ENCODE data around the gene TMEM141. TPM values are rescaled to one million over a fixed set of nuclear protein-coding genes. Genes with fewer than 3 reads are reported as not detected.

TMEM141 gene
- total and polyA plus RNA-seq, 10 of the 15 experiments (the other 5 are each of a cell fraction or from before 2014, with no cell fraction given): 7.8 to 48.6 (median 34.4) TPM

- TF ChIP-seq EP300 (IDR thresholded peaks at IDR 0.05; ENCODE audit: borderline replicate concordance in 1 of 2, control insufficient read depth in 1 of 2, low read depth in 2 of 2, low read length in 2 of 2): no peak
These were observed 47.4 kb downstream of the TMEM141 start (continued) for GRCh38 chr9:136838314-136839228.

GRCh38 chr9:136839229-136840139, 48.3 kb downstream of the TMEM141 start:
- H3K79me2 ChIP-seq (ENCODE audit: control insufficient read depth, insufficient read depth, low read length): no peaks in the 10 kb centered on the region
- POLR2A ChIA-PET: no interaction called here
- H3K27me3 ChIP-seq (replicated peaks in 1 of 2; ENCODE audit: control insufficient read depth in 2 of 2, insufficient read depth in 2 of 2, low read length in 1 of 2): no peaks in the 10 kb centered on the region
- ATAC-seq (no peak), DNase-seq (ENCODE audit: low read depth, low spot score) (no peak), FAIRE-seq (no peak)
- 87% methylated on average over 25 of the region's 36 CpGs for WGBS (ENCODE audit: insufficient coverage, insufficient replicate concordance, low lambda C conversion rate, missing lambda C conversion rate)
- no TSS peak for BruUV-seq (replicated peaks)
- CTCF ChIA-PET: interaction anchor here (0.6 kb wide), 1 partner anchor 88 kb away, joined by 3 read pairs; no protein-coding TSS in a partner anchor
- in situ Hi-C loops (cut with MboI): no loop called here
- intact Hi-C loops (cut with micrococcal nuclease; ENCODE audit: unreplicated experiment): no loop called here
- SMC1A ChIA-PET (ENCODE audit: uncharacterized antibody, unreplicated experiment): no interaction called here
- H3K9ac ChIP-seq (ENCODE audit: control insufficient read depth, insufficient read depth, low read length): no peak overlapping the region
- H2AFZ ChIP-seq (ENCODE audit: control insufficient read depth, low read depth, low read length): no peak overlapping the region
- no peak overlapping the region for H3K4me2 ChIP-seq (ENCODE audit: control insufficient read depth, insufficient read depth)
- peaks cover 6% of the 10 kb centered on the region; the same call in 1 of the 2 replicates for H3K4me1 ChIP-seq (ENCODE audit: control insufficient read depth, insufficient read depth, low read length)
- no peak overlapping the region for H3K4me3 ChIP-seq
- H3K9me3 ChIP-seq (replicated peaks; ENCODE audit: control insufficient read depth, insufficient read depth, low read length): no peaks in the 10 kb centered on the region
- RAD21 ChIA-PET (ENCODE audit: unreplicated experiment): no interaction called here
- H3K27ac ChIP-seq (ENCODE audit: control insufficient read depth, insufficient read depth): no peak overlapping the region
- H3K36me3 ChIP-seq (ENCODE audit: control insufficient read depth in 2 of 2, insufficient read depth in 2 of 2, low read length in 1 of 2): no peaks in the 10 kb centered on the region
- H4K20me1 ChIP-seq (ENCODE audit: control insufficient read depth, insufficient read depth): no peaks in the 10 kb centered on the region; the same call in 1 of the 2 replicates
- TF ChIP-seq PRDM15 (CRISPR knock-in tag; IDR thresholded peaks at IDR 0.05): no peak
- no peak for TF ChIP-seq ZBTB11 (CRISPR knock-in tag; IDR thresholded peaks at IDR 0.05)
- no peak for TF ChIP-seq SUZ12 (IDR thresholded peaks at IDR 0.05; ENCODE audit: unreplicated experiment)
- TF ChIP-seq CHD1 (IDR thresholded peaks at IDR 0.05; ENCODE audit: low read depth, low read length): no peak
- no peak for TF ChIP-seq IRF3 (IDR thresholded peaks at IDR 0.05)
- no peak for TF ChIP-seq LARP7 (IDR thresholded peaks at IDR 0.05)
- TF ChIP-seq MAX (IDR thresholded peaks at IDR 0.05; ENCODE audit: low read depth, low read length): no peak
